Neural cell (in vitro differentiated cells): Measurements from ENCODE around the gene ZDHHC8.

Experiments used
- CTCF ChIP-seq: fragments of 450-650 bp; IDR thresholded peaks from 2 replicates; pipeline ENCODE4 v1.5.1; 2014; ENCODE audit warnings: antibody characterized with exemption, mild to moderate bottlenecking, moderate library complexity; ENCODE audit not compliant: poor library complexity, severe bottlenecking
- EZH2 ChIP-seq: fragments of 200-600, 300-800 bp; shearing (Covaris generic), sonication (generic); IDR thresholded peaks from 2 replicates; pipeline ENCODE4 v1.6.1; 2014; ENCODE audit warnings: antibody characterized with exemption, low read length, borderline replicate concordance, mild to moderate bottlenecking; ENCODE audit not compliant: insufficient read depth, poor library complexity, severe bottlenecking

- TF ChIP-seq EZH2 (no peak), CTCF (no peak)
Observed at GRCh38 chr22:20178915-20179227, 47.3 kb downstream of the ZDHHC8 start.
